ENCODE data around the gene TECTA. TPM values are rescaled to one million over a fixed set of nuclear protein-coding genes. Genes with fewer than 3 reads are reported as not detected.
"Not testable (repeated sequence)": the region's sequence is repeated elsewhere in the genome, so short reads cannot be mapped to it uniquely, and the experiment has no call there.

Gene TECTA
- total and polyA plus RNA-seq, 2 experiments from 2014 or later: 1.5 to 5.2 TPM

DNA sequence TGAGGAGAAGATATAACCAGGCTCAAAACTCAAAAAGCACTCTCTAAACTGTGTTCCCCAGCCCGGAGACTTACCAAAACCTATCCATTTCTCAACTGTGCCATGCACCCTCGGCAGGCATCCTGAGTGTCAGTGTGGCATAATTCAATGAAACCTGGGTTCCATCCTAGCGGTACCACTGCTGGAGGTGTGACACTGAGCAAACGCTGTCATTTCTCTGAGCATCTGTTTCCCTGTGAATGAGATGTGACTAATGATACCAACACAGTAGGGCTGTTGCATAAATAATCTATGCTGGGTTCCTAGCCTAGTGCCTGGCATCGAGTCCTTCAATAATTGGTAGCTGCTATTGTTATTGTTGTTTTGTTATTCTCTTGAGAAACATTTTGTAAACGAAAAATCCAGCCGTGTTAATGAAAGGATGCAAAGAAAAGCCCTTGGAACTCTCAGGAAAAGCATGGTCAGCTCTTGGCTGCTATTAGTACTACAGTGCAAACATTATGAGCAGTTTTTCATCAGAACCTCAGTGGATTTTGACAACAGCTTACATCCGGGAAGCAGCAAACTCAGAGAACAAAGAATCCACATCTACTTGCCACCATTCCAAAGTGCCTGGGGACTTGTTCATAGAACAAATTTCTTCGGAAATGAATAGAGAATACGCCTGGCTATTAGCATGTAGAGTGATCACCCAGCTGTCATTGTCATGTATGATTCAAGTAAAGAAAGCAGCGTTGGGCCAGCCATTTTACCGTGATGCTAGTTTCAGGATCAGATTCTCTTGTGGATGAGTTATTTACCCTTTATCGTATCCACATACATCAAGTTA, 53.7 kb downstream of the TECTA start:
- Histone ChIP-seq H3K27me3 (no peaks in the 10 kb centered on the region), H3K4me3 (no peak overlapping the region), H3K27ac (no peak overlapping the region), H3K4me1 (ENCODE audit: low read depth) (no peaks in the 10 kb centered on the region), H3K36me3 (no peaks in the 10 kb centered on the region), H3K9me3 (ENCODE audit: low read depth) (no peaks in the 10 kb centered on the region)
- DNase-seq (ENCODE audit: low read depth in 1 of 2, low spot score in 1 of 2): no peak
- TF ChIP-seq, protein P1, sequence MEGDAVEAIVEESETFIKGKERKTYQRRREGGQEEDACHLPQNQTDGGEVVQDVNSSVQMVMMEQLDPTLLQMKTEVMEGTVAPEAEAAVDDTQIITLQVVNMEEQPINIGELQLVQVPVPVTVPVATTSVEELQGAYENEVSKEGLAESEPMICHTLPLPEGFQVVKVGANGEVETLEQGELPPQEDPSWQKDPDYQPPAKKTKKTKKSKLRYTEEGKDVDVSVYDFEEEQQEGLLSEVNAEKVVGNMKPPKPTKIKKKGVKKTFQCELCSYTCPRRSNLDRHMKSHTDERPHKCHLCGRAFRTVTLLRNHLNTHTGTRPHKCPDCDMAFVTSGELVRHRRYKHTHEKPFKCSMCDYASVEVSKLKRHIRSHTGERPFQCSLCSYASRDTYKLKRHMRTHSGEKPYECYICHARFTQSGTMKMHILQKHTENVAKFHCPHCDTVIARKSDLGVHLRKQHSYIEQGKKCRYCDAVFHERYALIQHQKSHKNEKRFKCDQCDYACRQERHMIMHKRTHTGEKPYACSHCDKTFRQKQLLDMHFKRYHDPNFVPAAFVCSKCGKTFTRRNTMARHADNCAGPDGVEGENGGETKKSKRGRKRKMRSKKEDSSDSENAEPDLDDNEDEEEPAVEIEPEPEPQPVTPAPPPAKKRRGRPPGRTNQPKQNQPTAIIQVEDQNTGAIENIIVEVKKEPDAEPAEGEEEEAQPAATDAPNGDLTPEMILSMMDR (IDR thresholded peaks at IDR 0.05; ENCODE audit: low read depth, low read length): no peak

DNA sequence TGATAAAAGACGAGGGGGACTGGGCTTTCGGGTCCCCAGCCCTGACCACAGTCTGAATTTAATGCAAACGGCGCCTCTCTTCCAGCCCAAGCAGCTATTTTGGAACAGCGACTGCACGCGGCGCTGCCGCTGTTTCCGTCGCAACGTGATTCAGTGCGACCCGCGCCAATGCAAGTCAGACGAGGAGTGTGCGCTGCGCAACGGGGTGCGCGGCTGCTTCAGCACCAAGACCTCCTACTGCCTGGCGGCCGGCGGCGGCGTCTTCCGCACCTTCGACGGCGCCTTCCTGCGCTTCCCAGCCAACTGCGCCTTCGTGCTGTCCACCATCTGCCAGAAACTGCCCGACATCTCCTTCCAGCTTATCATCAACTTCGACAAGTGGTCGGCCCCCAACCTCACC, 56.7 kb downstream of the TECTA start:
- DNase-seq (ENCODE audit: low read depth in 1 of 2, low spot score in 1 of 2): no peak
- H3K4me3 ChIP-seq: no peak overlapping the region
- H3K4me1 ChIP-seq (ENCODE audit: low read depth): peaks cover 10% of the 10 kb centered on the region
- H3K9me3 ChIP-seq (ENCODE audit: low read depth): no peaks in the 10 kb centered on the region
- H3K27me3 ChIP-seq: no peaks in the 10 kb centered on the region
- H3K36me3 ChIP-seq: no peaks in the 10 kb centered on the region
- H3K27ac ChIP-seq: no peak overlapping the region
- TF ChIP-seq, protein P1 (IDR thresholded peaks at IDR 0.05; ENCODE audit: low read depth, low read length): no peak

DNA sequence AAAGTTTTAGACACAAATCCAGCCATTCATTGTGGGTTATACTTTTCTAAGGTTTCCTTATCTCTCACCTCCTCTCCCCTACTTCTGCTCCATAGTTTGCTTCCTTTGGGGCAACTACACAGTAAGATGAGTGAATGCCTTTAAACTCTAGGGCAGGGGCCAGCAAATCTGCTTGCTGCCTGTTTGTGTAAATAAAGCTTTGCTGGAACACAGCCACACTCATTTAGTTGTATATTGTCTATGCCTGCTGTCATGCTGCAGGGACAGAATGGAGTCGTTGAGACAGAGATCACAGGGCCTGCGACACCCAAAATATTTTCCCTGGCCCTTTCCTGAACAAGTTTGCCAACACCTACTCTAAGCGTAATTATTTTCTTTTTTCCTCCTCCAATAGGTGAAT, 58.7 kb downstream of the TECTA start:
- H3K4me3 ChIP-seq: no peak overlapping the region
- no peaks in the 10 kb centered on the region for H3K36me3 ChIP-seq
- DNase-seq (ENCODE audit: low read depth in 1 of 2, low spot score in 1 of 2): no peak
- H3K4me1 ChIP-seq (ENCODE audit: low read depth): peaks cover 10% of the 10 kb centered on the region
- no peaks in the 10 kb centered on the region for H3K27me3 ChIP-seq
- TF ChIP-seq, protein P1 (IDR thresholded peaks at IDR 0.05; ENCODE audit: low read depth, low read length): no peak
- H3K9me3 ChIP-seq (ENCODE audit: low read depth): no peaks in the 10 kb centered on the region
- no peak overlapping the region for H3K27ac ChIP-seq

DNA sequence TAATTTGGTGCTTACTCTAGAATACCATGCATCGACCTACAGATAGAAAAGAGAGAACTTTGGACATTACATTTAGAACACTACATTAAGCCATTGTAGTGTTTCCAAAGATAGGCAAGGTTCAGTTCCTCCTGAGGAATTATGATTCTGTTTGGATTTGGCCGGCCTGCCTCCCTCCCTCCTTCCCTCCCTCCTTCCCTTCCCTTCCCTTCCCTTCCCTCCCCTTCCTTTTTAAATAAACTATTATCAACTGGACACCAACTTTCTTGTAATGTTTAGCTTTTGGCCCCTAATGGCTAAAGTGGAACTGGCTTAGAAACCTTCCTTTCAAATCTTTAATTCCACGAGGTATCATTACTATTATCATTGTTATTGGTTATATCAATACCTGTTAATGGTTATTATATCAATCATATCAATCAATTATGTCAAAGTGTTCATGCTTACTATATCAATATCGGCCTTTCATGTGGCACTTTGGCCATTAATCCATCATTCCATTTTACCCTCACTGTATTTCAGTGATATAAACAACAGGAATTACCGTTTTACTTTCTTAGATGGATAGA, 60.4 kb downstream of the TECTA start:
- H3K9me3 ChIP-seq (ENCODE audit: low read depth): no peaks in the 10 kb centered on the region
- peaks cover 10% of the 10 kb centered on the region for H3K4me1 ChIP-seq (ENCODE audit: low read depth)
- no peak overlapping the region for H3K27ac ChIP-seq
- no peak for DNase-seq (ENCODE audit: low read depth in 1 of 2, low spot score in 1 of 2)
- no peaks in the 10 kb centered on the region for H3K36me3 ChIP-seq
- H3K4me3 ChIP-seq: no peak overlapping the region
- no peaks in the 10 kb centered on the region for H3K27me3 ChIP-seq
- TF ChIP-seq, protein P1 (IDR thresholded peaks at IDR 0.05; ENCODE audit: low read depth, low read length): no peak

DNA sequence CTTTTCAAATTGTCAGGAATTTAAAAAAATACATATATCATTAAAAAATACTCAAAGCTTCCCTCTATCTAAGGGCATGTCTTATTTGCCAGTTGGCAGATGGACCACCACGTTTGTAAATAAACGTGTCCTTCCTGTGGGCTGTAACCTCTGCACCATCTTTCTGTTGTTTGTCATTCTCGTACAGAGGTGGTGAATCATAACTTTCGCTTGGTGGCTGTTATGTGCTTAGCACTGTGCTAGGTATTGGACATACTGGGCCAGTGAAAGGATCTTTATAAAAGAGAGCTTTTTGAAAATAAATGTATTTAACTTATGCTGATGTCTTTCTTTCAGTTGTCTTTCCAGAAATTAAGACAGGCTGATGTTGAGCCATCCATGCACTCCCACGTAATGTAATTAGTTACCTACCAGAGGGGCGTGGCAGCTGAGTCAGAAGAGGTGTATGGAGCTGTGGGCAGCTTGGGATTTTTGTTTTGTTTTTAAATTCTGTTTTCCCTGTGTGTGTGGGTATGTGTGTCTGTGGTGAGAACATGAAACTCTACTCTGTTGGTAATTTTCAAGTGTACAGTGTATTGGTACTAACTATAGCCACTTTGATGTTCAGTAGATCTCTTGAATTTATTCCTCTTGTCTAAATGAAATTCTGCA, 62.7 kb downstream of the TECTA start:
- TF ChIP-seq, protein P1 (IDR thresholded peaks at IDR 0.05; ENCODE audit: low read depth, low read length): no peak
- Histone ChIP-seq H3K27ac (no peak overlapping the region), H3K9me3 (ENCODE audit: low read depth) (no peaks in the 10 kb centered on the region), H3K36me3 (no peaks in the 10 kb centered on the region), H3K27me3 (no peaks in the 10 kb centered on the region), H3K4me3 (no peak overlapping the region), H3K4me1 (ENCODE audit: low read depth) (peaks cover 10% of the 10 kb centered on the region)
- no peak for DNase-seq (ENCODE audit: low read depth in 1 of 2, low spot score in 1 of 2)

DNA sequence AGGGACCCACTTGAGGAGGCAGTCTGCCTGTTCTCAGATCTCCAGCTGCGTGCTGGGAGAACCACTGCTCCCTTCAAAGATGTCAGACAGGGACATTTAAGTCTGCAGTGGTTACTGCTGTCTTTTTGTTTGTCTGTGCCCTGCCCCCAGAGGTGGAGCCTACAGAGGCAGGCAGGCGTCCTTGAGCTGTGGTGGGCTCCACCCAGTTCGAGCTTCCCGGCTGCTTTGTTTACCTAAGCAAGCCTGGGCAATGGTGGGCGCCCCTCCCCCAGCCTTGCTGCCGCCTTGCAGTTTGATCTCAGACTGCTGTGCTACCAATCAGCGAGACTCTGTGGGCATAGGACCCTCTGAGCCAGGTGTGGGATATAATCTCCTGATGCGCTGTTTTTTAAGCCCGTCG, 76.6 kb downstream of the TECTA start:
- not testable (repeated sequence) for H3K27me3 ChIP-seq, H3K27ac ChIP-seq

More for the DNA sequence above, 76.6 kb downstream of the TECTA start:
- not testable (repeated sequence) for H3K9me3 ChIP-seq (ENCODE audit: low read depth); DNase-seq (ENCODE audit: low read depth in 1 of 2, low spot score in 1 of 2); H3K4me1 ChIP-seq (ENCODE audit: low read depth); H3K4me3 ChIP-seq; H3K36me3 ChIP-seq
